K562 (cell line): ENCODE data around the gene AP1B1. TPM values are rescaled to one million over a fixed set of nuclear protein-coding genes. Genes with fewer than 3 reads are reported as not detected.

Experiments used
- BHLHE40 ChIP-seq: IDR thresholded peaks from 2 replicates; pipeline ENCODE4 v1.6.1; 2011; ENCODE audit warnings: low read length, improper control_type of control experiment
- BRF2 ChIP-seq: IDR thresholded peaks from 3 replicates; pipeline ENCODE4 v1.6.1; 2011; ENCODE audit warnings: borderline replicate concordance, mild to moderate bottlenecking; ENCODE audit not compliant: insufficient read length, insufficient read depth
- HDAC1 ChIP-seq, 2 experiments: fragments of 450-650 bp; IDR thresholded peaks; 2 replicates each; pipeline ENCODE4 v1.6.1; 2016 to 2017; ENCODE audit warnings: inconsistent platforms in 1 of 2, mild to moderate bottlenecking in 1 of 2, moderate library complexity in 1 of 2
- HEY1 ChIP-seq: fragments of 250-450 bp; sonication (Bioruptor Pico); IDR thresholded peaks from 2 replicates; pipeline ENCODE4 v1.5.0; 2020; ENCODE audit warnings: mild to moderate bottlenecking, moderate library complexity, borderline replicate concordance
- ILK ChIP-seq: fragments of 450-650 bp; IDR thresholded peaks from 2 replicates; pipeline ENCODE4 v1.6.1; 2016; ENCODE audit warnings: missing genetic modification characterization, low read depth, mild to moderate bottlenecking, missing compliant biosample characterization, moderate library complexity, borderline replicate concordance
- TCF3 ChIP-seq: sonication (generic); formaldehyde crosslinking; IDR thresholded peaks from 2 replicates; pipeline ENCODE4 v1.4.0; 2020; ENCODE audit warnings: mild to moderate bottlenecking, missing genetic modification reagents
- ZNF318 ChIP-seq, 2 experiments: fragments of 450-650 bp; IDR thresholded peaks; 2 replicates each; pipeline ENCODE4 v1.6.1; 2016; ENCODE audit warnings: mild to moderate bottlenecking in 2 of 2, borderline replicate concordance in 1 of 2, low read depth in 1 of 2, moderate library complexity in 1 of 2
- polyA plus RNA-seq, 8 experiments: library from polyadenylated mRNA; depleted of rRNA in 4 of 8; stranded (reverse) in 5 of 8; unstranded in 3 of 8; fragments of >200 nt; fragmentation: Nextera tagmentation in 2 of 8; fragmentation: Illumina TruSeq in 1 of 8; extraction: Ambion mirVana in 2 of 8; extraction: Trizol in 1 of 8; gene quantifications; 2 replicates each; pipeline versions ENCODE4 v1.2.1 to v1.2.3, GENCODE V29; 2011 to 2014; ENCODE audit warnings: inconsistent platforms in 1 of 8, missing spikeins in 1 of 8
- total RNA-seq, 7 experiments: library from RNA; depleted of rRNA in 6 of 7; stranded (reverse); fragments of >200 nt in 6 of 7; fragmentation: Illumina TruSeq in 2 of 7; extraction: Trizol in 2 of 7; gene quantifications; 2 replicates each; pipeline versions ENCODE4 v1.2.1 to v1.2.3, GENCODE V29; 2011 to 2021; ENCODE audit warnings: low replicate concordance in 1 of 7

AP1B1 gene
- total and polyA plus RNA-seq, 9 of the 15 experiments (the other 6 are each of a cell fraction or from before 2014, with no cell fraction given), result 1.2 to 60.9 (median 30.1) TPM

- TF ChIP-seq TCF3, result no peak
- TF ChIP-seq ZNF318 (IDR thresholded peaks at IDR 0.05; ENCODE audit: borderline replicate concordance in 1 of 2, low read depth in 1 of 2), result no peak
- no peak for TF ChIP-seq BRF2
- TF ChIP-seq HDAC1 (IDR thresholded peaks at IDR 0.05), result no peak
- no peak for TF ChIP-seq BHLHE40
- TF ChIP-seq ILK, result no peak
- TF ChIP-seq HEY1 (CRISPR knock-in tag), result no peak
Measured at GRCh38 chr22:29302402-29302680, 86.0 kb downstream of the AP1B1 start (continued).
